GM23248 (cell line): ENCODE data around the gene RCE1.

Source experiments
- EZH2 ChIP-seq: fragments of 200-600 bp; sonication (generic); IDR thresholded peaks from 2 replicates; pipeline ENCODE4 v1.6.1; 2018; ENCODE audit warnings: antibody characterized with exemption, mild to moderate bottlenecking; ENCODE audit not compliant: insufficient read depth, poor library complexity, severe bottlenecking
- EZH2phosphoT487 ChIP-seq: fragments of 200-600 bp; sonication (generic); IDR thresholded peaks from 2 replicates; pipeline ENCODE4 v1.6.1; 2018; ENCODE audit warnings: antibody characterized with exemption, moderate library complexity, mild to moderate bottlenecking, low read depth; ENCODE audit not compliant: insufficient read depth

DNA sequence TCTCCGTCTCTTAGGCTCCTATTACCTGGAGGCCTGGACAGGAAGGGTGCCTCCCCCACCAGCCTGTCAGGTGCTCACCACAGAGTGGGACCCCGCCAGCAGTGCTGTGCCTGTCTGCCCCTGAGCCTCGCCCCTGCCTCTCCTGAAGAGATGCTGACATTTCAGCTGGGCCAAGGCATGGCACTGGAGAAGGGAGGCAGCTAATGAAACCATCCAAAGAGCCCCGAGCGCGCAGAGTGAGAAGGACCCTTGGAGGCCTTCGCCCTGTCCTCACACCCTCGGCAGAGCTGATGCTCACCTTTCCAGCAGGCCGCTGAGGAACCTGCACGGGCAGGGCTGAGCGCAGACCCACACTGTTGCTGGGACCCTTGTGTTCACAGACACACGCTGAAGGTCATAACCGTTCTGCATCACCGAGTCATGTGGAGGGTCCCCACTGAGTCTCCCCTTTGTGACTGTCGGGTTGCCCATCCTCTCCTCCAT is 11.5 kb downstream of the RCE1 start:
- TF ChIP-seq EZH2 (no peak), EZH2phosphoT487 (no peak)
